ENCODE measurements around the gene NAPA. TPM values are rescaled to one million over a fixed set of nuclear protein-coding genes. Genes with fewer than 3 reads are reported as not detected.

NAPA gene
- total RNA-seq, 1 donor from 2014 or later: 77.8 TPM

DNA sequence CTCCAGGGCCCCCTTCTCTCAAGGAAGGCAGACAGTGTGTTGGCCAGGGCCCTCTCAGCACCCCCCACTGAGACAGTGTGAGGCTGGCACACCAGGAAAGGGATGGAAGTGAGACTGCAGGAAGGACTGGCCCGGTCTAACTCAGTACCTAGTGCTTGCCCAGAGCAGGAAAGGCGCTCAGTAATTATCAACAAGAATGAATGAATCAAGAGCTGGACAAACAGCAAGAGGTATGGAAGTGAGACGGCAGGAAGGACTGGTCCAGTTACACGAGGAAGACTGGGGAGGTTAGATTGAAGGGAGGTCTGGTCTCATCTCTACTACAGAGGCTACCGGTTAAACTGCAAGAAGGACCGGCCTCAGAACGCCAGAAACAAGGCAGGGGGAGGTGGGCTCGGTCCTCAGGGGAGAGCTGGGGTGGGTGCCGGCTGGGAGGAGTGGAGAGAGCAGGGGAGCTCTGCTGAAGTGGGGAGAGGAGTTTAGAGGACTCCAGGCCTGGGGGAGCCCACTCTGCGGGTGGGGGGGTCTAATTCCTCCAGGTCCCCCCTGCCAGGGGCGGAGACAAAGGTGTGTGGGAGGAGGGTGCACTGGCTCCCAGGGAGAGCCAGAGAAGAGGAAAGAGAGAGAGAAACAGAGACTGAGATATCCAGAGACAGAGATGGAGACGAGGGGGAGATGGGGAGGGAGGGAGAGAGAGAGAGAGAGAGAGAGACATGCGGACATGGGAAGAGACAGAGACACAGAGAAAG lies 44.2 kb downstream of the NAPA start:
- TF ChIP-seq, protein P1, sequence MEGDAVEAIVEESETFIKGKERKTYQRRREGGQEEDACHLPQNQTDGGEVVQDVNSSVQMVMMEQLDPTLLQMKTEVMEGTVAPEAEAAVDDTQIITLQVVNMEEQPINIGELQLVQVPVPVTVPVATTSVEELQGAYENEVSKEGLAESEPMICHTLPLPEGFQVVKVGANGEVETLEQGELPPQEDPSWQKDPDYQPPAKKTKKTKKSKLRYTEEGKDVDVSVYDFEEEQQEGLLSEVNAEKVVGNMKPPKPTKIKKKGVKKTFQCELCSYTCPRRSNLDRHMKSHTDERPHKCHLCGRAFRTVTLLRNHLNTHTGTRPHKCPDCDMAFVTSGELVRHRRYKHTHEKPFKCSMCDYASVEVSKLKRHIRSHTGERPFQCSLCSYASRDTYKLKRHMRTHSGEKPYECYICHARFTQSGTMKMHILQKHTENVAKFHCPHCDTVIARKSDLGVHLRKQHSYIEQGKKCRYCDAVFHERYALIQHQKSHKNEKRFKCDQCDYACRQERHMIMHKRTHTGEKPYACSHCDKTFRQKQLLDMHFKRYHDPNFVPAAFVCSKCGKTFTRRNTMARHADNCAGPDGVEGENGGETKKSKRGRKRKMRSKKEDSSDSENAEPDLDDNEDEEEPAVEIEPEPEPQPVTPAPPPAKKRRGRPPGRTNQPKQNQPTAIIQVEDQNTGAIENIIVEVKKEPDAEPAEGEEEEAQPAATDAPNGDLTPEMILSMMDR (IDR thresholded peaks at IDR 0.05; ENCODE audit: unreplicated experiment): no peak
- DNase-seq (ENCODE audit: low spot score): no peak
- Mint-ChIP-seq H3K9me3 (ENCODE audit: unreplicated experiment) (no peaks in the 10 kb centered on the region), H3K36me3 (ENCODE audit: low read depth, unreplicated experiment) (no peaks in the 10 kb centered on the region), H3K27me3 (ENCODE audit: unreplicated experiment) (peaks cover 7% of the 10 kb centered on the region), H3K4me3 (ENCODE audit: unreplicated experiment) (peak overlapping the region; percentile 83), H3K4me1 (ENCODE audit: unreplicated experiment) (peaks cover 10% of the 10 kb centered on the region), H3K27ac (ENCODE audit: unreplicated experiment) (no peak overlapping the region)

GRCh38 chr19:47469719-47470118 lies 45.1 kb downstream of the NAPA start:
- peaks cover 7% of the 10 kb centered on the region for H3K27me3 Mint-ChIP-seq (ENCODE audit: unreplicated experiment)
- H3K4me3 Mint-ChIP-seq (ENCODE audit: unreplicated experiment): no peak overlapping the region
- TF ChIP-seq, protein P1 (IDR thresholded peaks at IDR 0.05; ENCODE audit: unreplicated experiment): no peak
- H3K36me3 Mint-ChIP-seq (ENCODE audit: low read depth, unreplicated experiment): no peaks in the 10 kb centered on the region
- H3K27ac Mint-ChIP-seq (ENCODE audit: unreplicated experiment): no peak overlapping the region
- no peak for DNase-seq (ENCODE audit: low spot score)
- H3K9me3 Mint-ChIP-seq (ENCODE audit: unreplicated experiment): no peaks in the 10 kb centered on the region
- peaks cover 10% of the 10 kb centered on the region for H3K4me1 Mint-ChIP-seq (ENCODE audit: unreplicated experiment)

- no peak overlapping the region for H3K4me3 Mint-ChIP-seq (ENCODE audit: unreplicated experiment)
- TF ChIP-seq, protein P1 (IDR thresholded peaks at IDR 0.05; ENCODE audit: unreplicated experiment): no peak
- no peaks in the 10 kb centered on the region for H3K36me3 Mint-ChIP-seq (ENCODE audit: low read depth, unreplicated experiment)
- H3K9me3 Mint-ChIP-seq (ENCODE audit: unreplicated experiment): no peaks in the 10 kb centered on the region
- H3K27ac Mint-ChIP-seq (ENCODE audit: unreplicated experiment): no peak overlapping the region
- no peak for DNase-seq (ENCODE audit: low spot score)
- H3K4me1 Mint-ChIP-seq (ENCODE audit: unreplicated experiment): peaks cover 10% of the 10 kb centered on the region
- peaks cover 6% of the 10 kb centered on the region for H3K27me3 Mint-ChIP-seq (ENCODE audit: unreplicated experiment)
These were observed 45.5 kb downstream of the NAPA start for GRCh38 chr19:47469363-47469700.

DNA sequence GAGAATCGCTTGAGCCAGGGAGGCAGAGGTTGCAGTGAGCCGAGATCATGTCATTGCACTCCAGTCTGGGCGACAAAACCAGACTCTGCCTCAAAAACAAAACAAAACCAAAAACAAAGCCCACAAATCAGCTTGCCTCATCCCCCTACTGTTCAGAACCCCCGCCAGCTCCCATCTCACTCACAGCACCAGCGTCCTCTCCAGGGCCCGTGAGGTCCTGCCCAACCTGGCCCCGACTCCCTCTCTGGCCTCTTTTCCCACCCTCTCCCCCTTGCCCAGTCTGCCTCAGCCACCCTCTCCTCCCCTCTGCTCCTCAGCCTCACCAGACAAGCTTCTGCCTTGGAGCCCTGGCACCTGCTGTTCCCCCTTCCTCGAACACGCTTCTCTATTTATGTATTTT lies 46.9 kb downstream of the NAPA start:
- H3K27me3 Mint-ChIP-seq (ENCODE audit: unreplicated experiment): peaks cover 6% of the 10 kb centered on the region

GRCh38 chr19:47465957-47466356 lies 48.9 kb downstream of the NAPA start:
- Mint-ChIP-seq H3K4me1 (ENCODE audit: unreplicated experiment) (peaks cover 4% of the 10 kb centered on the region), H3K36me3 (ENCODE audit: low read depth, unreplicated experiment) (no peaks in the 10 kb centered on the region), H3K27ac (ENCODE audit: unreplicated experiment) (no peak overlapping the region), H3K27me3 (ENCODE audit: unreplicated experiment) (peaks cover under 1% of the 10 kb centered on the region), H3K4me3 (ENCODE audit: unreplicated experiment) (no peak overlapping the region), H3K9me3 (ENCODE audit: unreplicated experiment) (no peaks in the 10 kb centered on the region)
- TF ChIP-seq, protein P1 (IDR thresholded peaks at IDR 0.05; ENCODE audit: unreplicated experiment): no peak
- no peak for DNase-seq (ENCODE audit: low spot score)

More for the DNA sequence above, 46.9 kb downstream of the NAPA start:
- no peak for DNase-seq (ENCODE audit: low spot score)
- H3K4me3 Mint-ChIP-seq (ENCODE audit: unreplicated experiment): no peak overlapping the region
- no peak overlapping the region for H3K27ac Mint-ChIP-seq (ENCODE audit: unreplicated experiment)
- H3K9me3 Mint-ChIP-seq (ENCODE audit: unreplicated experiment): no peaks in the 10 kb centered on the region
- TF ChIP-seq, protein P1 (IDR thresholded peaks at IDR 0.05; ENCODE audit: unreplicated experiment): no peak
- peaks cover 10% of the 10 kb centered on the region for H3K4me1 Mint-ChIP-seq (ENCODE audit: unreplicated experiment)
- H3K36me3 Mint-ChIP-seq (ENCODE audit: low read depth, unreplicated experiment): no peaks in the 10 kb centered on the region
